K562 (cell line): Measurements from ENCODE around the gene SLC27A2. TPM values are rescaled to one million over a fixed set of nuclear protein-coding genes. Genes with fewer than 3 reads are reported as not detected.

Experiments used
- ATF1 ChIP-seq, 2 experiments: fragments of 450-650 bp in 1 of 2; IDR thresholded peaks; 2 replicates each; pipeline ENCODE4 v1.6.1; 2016; ENCODE audit warnings: missing compliant biosample characterization in 1 of 2, missing genetic modification characterization in 1 of 2
- CREM ChIP-seq: IDR thresholded peaks from 2 replicates; pipeline ENCODE4 v1.6.1; 2014; ENCODE audit warnings: antibody characterized with exemption, low read depth
- FIP1L1 ChIP-seq: fragments of 200-400 bp; formaldehyde crosslinking; IDR thresholded peaks from 2 replicates; pipeline ENCODE4 v1.6.1; 2018; ENCODE audit warnings: mild to moderate bottlenecking, low read depth, low read length; ENCODE audit not compliant: poor library complexity, severe bottlenecking
- GMEB1 ChIP-seq: fragments of 250-450 bp; sonication (Bioruptor Pico); IDR thresholded peaks from 2 replicates; pipeline ENCODE4 v1.4.0; 2020; ENCODE audit warnings: mild to moderate bottlenecking
- GTF2E2 ChIP-seq: fragments of 200-800 bp; sonication (Bioruptor generic); IDR thresholded peaks from 2 replicates; pipeline ENCODE4 v1.6.1; 2016; ENCODE audit warnings: missing genetic modification characterization, missing compliant biosample characterization
- HINFP ChIP-seq: fragments of 450-650 bp; conservative IDR thresholded peaks from 2 replicates; pipeline ENCODE4 v1.6.1; 2016; ENCODE audit warnings: missing genetic modification characterization, low read depth, mild to moderate bottlenecking, control low read depth, missing compliant biosample characterization
- NRF1 ChIP-seq, 2 experiments: fragments of 450-650 bp; IDR thresholded peaks in 1 of 2; conservative IDR thresholded peaks in 1 of 2; 2 replicates each; pipeline ENCODE4 v1.6.1; 2014; ENCODE audit warnings: mild to moderate bottlenecking in 2 of 2
- POLR2AphosphoS2 ChIP-seq: IDR thresholded peaks from 2 replicates; pipeline ENCODE4 v1.6.1; 2012; ENCODE audit warnings: low read length, improper control_type of control experiment
- POLR2B ChIP-seq: fragments of 450-650 bp; IDR thresholded peaks from 2 replicates; pipeline ENCODE4 v1.6.1; 2018; ENCODE audit warnings: low read depth; ENCODE audit not compliant: partially characterized antibody
- RBFOX2 ChIP-seq: fragments of 200-400 bp; formaldehyde crosslinking; IDR thresholded peaks from 2 replicates; pipeline ENCODE4 v1.6.1; 2017; ENCODE audit warnings: low read depth, mild to moderate bottlenecking, low read length, moderate library complexity
- SMAD2 ChIP-seq: fragments of 150-350 bp; IDR thresholded peaks from 2 replicates; pipeline ENCODE4 v1.6.1; 2014; ENCODE audit warnings: low read depth, mild to moderate bottlenecking, low read length
- ZBTB40 ChIP-seq, 2 experiments: fragments of 450-650 bp in 1 of 2; sonication (generic) in 1 of 2; formaldehyde crosslinking in 1 of 2; IDR thresholded peaks; 2 replicates each; pipeline versions ENCODE4 v1.7.1 to v1.9.0; 2016 to 2022; ENCODE audit warnings: inconsistent platforms in 1 of 2, mild to moderate bottlenecking in 1 of 2, missing genetic modification reagents in 1 of 2
- ZNF586 ChIP-seq: fragments of 450-650 bp; formaldehyde crosslinking; conservative IDR thresholded peaks from 2 replicates; pipeline ENCODE4 v1.4.0; 2020; ENCODE audit warnings: mild to moderate bottlenecking, moderate library complexity
- ZNF766 ChIP-seq: fragments of 200-800 bp; sonication (Bioruptor generic); conservative IDR thresholded peaks from 2 replicates; pipeline ENCODE4 v1.6.1; 2016; ENCODE audit warnings: missing genetic modification characterization, missing compliant biosample characterization
- polyA plus RNA-seq, 8 experiments: library from polyadenylated mRNA; depleted of rRNA in 4 of 8; stranded (reverse) in 5 of 8; unstranded in 3 of 8; fragments of >200 nt; fragmentation: Nextera tagmentation in 2 of 8; fragmentation: Illumina TruSeq in 1 of 8; extraction: Ambion mirVana in 2 of 8; extraction: Trizol in 1 of 8; gene quantifications; 2 replicates each; pipeline versions ENCODE4 v1.2.1 to v1.2.3, GENCODE V29; 2011 to 2014; ENCODE audit warnings: inconsistent platforms in 1 of 8, missing spikeins in 1 of 8
- total RNA-seq, 7 experiments: library from RNA; depleted of rRNA in 6 of 7; stranded (reverse); fragments of >200 nt in 6 of 7; fragmentation: Illumina TruSeq in 2 of 7; extraction: Trizol in 2 of 7; gene quantifications; 2 replicates each; pipeline versions ENCODE4 v1.2.1 to v1.2.3, GENCODE V29; 2011 to 2021; ENCODE audit warnings: low replicate concordance in 1 of 7

Gene SLC27A2
- total and polyA plus RNA-seq, 9 of the 15 experiments (the other 6 are each of a cell fraction or from before 2014, with no cell fraction given): 4.9 to 38.0 (median 22.7) TPM

GRCh38 chr15:50182219-50183013, 420 bp downstream of the SLC27A2 start (continued):
- TF ChIP-seq ZNF586 (no peak; the same call in 1 of the 2 replicates), RBFOX2 (peak; percentile 83), GTF2E2 (no peak), SMAD2 (no peak), ATF1 (CRISPR knock-in tag; IDR thresholded peaks at IDR 0.05) (no peak), ATF1 (tag; IDR thresholded peaks at IDR 0.05) (peak; percentile 52), POLR2AphosphoS2 (no peak), FIP1L1 (peak; percentile 52), CREM (no peak), ZNF766 (CRISPR knock-in tag) (no peak), GMEB1 (CRISPR knock-in tag) (0 out of 2 replicates have a peak, but pooled peaks have one; percentile 16), ZBTB40 (IDR thresholded peaks at IDR 0.05) (peak; percentile 31; the same call in 1 of the 2 replicates), ZBTB40 (CRISPR knock-in tag; IDR thresholded peaks at IDR 0.05) (no peak), HINFP (tag) (no peak), NRF1 (conservative IDR thresholded peaks at IDR 0.05 in 1 of 2, IDR thresholded peaks at IDR 0.05 in 1 of 2) (peak; percentile 82 to 84), POLR2B (no peak)
